GM10847 (cell line): ENCODE data around the gene PPP2R2B.

ENCODE experiments used
- POLR2A ChIP-seq: IDR thresholded peaks from 2 replicates; pipeline ENCODE4 v1.6.1; 2011; ENCODE audit not compliant: insufficient read length; ENCODE audit errors: extremely low read depth

PPP2R2B gene

DNA sequence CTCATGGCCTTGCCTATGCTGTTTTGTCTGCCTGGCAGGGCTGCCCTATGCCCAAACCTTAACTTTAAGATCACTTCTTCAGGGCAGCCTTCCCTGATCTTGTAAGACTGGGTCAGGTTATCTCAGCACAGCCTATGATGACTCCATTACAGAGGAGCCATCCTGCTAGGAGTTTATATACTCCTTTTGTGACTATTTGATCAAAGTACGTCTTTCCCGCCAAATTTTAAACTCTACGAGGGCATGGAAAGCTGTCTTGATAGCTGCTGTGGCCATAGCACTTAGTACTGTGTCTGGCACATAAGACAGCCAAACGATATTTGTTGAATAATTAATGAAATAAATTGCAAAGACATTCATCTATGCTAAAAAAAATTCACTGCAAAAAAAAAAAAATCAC is 60.6 kb downstream of the PPP2R2B start:
- TF ChIP-seq POLR2A = no peak

DNA sequence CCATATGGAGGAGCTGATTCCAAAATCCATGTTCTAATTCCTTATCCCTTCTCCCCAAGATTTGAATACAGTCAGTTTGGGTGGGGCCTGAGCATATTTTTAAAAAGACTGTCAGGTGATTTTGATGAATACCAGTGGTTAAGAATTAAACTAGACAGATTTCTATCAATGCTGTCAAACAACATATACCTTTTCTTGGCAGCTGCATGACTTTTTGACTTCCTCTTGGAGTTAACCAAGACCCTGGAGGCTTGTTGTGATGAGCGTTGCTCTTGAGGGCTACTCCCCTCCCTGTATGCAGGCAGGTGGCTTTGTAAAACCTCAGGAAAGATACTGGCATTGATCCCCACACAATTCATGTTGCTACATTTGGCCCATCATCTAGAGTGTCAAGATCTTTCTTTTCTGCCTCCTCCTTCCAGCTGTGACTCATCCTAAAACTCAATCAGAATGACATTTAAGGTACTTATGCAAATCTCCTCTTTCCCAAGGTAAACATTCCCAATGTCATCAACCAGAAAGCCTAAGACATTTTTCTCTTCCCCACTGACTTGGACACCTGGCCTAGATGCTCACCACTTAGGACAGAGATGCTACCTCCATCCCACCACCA is 61.7 kb downstream of the PPP2R2B start:
- TF ChIP-seq POLR2A = no peak

DNA sequence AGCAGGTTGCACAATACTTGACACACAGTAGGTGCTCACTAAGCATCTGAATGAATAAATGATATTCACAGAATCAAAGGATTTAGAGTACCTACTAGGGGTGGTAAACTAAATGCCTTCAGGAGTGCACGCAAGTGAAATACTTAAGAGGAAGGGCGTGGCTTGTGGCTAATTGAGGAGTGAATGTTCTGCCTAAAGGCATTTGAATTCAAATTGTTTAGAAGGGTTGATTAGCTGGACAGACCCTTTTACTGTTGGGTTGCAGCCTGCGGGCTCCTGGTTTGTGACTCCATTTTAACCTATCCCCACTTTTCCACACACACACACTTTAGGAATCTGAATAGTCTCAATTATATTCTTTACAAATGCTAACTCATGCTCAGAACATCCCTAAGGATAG is 63.1 kb downstream of the PPP2R2B start:
- no peak for TF ChIP-seq POLR2A

DNA sequence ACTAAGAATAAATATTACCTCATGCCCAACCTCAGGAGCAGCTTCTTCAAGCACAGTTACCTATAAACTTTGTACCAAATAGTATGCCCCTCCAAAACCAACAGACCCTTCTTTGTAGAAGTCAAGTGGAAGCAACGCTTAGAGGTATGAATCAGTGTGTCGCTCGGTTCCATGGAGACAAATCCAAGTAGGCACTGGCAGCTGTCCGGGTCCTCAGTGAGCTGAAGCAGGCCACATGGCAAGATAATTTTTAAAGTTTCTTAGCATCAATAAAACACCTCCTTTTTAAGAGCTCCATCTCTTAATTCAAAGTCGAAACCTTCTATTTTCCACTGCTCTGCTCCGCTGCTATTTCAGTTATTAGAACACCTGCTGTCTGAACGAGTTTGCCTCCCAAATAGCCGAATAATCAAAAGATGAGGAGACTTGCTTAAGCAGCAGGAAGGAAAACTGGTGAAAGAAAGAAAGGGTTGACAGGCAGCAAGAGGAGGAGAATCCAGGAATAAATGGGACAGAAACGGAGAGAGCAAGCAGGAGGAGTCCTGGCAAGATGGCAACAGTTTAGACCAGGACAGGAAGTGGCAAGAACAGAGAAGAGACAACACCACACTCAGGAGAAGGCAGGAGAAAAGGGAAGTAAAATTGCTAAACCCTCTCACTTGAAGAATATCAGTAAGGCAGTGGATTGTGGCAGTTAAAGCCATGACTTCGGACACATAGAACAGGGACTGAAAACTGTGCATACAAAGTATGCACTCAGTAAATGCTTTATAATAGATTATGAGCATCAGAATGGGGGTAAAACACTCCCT is 65.0 kb downstream of the PPP2R2B start:
- no peak for TF ChIP-seq POLR2A

DNA sequence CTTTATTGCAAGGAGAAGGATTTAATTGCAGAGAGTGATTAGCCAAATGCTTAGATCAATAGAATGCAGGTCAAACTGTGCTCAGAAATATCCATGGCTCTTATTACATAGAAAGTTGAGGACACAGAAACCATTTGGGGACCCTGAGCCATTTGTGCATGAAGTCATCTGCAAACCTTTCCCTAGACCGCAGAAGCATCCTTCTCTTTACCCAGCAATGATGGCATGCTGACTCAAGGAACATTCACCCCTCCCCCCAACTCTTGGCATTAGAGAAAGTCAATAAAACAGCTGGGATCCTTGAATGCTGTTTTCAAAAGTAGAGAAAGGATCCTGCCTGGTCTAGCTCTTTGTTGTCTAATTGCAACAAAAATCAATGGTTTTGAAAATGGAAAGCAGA is 73.5 kb downstream of the PPP2R2B start:
- TF ChIP-seq POLR2A = no peak

DNA sequence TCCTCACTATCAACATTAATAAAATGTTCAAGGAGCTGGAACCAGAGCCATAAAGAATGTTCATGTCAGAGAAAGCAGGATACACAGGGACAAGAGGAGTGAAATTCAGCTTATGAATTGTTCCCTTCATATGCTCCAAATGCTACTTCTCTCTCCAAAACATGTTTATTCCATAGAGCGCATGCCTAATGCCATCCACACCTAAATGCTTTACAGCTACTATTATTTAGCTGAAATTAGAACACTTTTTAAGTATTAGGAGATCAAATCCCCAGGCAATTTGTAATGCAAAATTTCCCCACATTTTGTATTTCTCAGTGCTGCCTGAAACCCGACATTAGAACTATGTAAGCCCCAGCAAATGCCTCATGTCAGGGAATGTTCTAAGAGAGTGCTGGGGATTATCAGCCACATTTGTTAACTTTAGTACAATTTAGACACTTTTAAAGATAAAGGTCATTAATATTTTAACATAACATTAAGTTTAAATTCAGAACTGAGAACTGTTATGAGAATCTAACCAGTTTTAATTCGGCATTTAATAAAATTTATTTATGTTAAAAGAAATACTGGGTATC is 75.5 kb downstream of the PPP2R2B start:
- no peak for TF ChIP-seq POLR2A

DNA sequence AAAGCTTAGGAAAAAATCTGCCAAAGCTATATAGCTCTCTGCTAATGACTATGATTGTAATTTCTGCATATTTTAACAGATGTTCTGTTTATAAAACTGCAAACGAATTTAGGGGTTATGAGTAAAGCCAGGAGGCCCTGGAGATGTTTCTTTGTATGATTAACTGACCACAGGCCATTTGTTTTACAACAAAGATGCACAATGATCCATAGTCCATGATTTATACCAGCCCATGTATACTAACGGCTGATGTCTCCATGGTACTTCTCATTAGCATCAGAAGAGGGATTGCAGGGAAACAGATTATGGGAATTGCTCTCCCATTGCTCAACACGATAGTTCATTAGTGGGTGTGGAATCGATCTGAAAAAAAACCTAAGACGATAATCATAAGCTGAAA is 78.9 kb downstream of the PPP2R2B start:
- TF ChIP-seq POLR2A = no peak

DNA sequence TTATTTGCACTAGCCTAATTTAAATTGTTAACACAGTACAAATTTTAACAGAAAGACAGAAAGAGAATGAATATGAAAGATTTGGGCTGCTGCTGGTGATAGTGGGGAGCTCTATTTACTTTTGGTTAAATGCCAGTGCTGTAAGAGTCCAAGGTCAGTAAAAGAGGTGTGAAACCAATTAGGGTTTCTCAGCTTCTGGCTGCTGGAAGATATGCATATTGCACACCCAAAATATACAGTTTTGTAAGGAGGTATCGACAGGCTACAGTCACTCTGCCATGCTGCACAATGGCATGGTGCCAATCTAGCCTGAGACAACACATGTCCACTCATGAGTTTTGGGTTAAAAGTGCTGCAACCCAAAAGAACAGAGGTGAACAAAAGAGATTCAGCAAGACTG is 79.3 kb downstream of the PPP2R2B start:
- no peak for TF ChIP-seq POLR2A

DNA sequence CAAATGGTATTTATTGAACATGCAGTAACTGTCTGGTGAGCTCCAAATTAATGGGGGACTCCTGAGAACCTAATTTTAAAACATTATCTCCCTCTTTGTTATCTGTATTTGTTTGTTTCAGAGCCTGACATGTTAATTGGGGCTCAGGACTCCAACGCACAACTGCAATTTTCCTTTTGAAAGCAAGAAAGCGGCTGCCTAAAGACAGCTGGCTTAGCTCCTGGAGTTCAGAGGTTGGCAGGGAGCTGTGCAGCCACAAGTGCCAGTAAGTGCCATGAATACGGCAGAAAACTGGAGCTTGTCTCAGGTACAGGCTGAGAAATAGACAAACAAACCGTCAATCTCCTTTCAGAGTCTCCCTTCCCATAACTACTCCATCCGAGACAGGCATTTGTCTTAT is 80.9 kb downstream of the PPP2R2B start:
- TF ChIP-seq POLR2A = no peak

DNA sequence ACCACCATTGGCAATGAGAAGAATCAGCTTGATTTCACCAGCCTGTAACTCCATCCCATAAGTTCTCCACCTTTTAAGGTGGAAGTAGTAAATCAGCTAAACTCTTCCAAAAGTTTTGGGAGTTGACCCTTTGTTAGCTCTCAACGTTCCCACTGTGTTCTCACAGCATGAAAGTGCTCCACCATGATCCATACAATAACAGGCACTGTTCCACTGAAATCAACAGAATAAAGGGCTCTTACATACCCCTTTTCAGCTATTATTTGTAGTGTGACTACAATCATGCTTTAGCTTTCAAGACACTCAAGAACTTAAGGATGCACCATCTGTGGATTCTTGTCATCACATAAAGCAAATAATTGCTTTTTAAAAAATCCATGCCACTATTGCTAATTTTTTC is 81.6 kb downstream of the PPP2R2B start:
- TF ChIP-seq POLR2A = no peak

DNA sequence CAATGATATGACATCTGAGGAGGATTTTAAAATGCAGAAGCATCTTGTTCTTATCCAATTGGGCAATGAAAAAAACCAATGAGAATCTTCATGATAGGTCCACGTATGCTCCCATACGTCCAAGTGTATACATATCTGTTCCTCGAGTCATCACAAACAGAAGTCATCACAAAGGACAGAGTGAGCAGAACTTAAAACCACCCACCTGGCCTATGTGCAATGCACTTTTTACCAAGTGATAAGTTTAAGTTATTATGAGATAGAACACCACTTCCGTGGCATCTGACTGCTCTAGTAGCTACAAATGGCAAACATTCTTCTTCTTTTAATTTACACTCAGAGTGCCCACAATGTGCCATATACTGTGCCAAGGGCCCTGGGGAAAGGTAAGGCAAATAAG is 82.4 kb downstream of the PPP2R2B start:
- TF ChIP-seq POLR2A = no peak

DNA sequence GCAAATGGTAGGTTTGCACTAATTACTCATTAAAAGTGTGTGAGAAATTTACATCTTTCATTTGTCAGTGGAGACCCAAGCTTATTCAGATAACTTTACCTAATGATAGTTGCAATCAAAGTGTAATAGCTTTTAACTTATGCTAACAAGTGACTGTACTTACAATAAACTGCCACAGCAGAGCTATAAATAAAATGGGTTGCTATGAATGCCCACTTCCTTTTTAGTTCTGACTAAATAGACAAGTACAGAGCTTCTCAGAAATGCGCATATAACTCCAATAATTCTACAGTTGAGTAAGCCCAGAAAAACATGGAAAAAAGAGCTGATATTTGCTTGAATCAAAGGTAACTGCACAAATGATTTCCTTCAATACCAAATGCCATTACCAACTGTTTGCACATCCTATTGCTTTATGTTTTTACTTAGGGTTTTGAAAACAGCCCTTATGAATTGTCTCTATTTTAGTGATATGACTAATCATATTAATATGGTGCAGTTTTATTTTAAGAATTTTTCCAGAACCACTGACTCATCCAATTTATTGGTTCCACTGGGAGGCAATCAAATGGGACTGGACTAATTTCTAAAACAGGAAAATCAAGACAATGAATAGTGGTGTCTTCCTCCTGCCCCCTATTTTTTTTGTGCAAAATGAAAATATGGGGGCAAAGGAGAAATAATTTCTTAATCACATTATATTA is 84.1 kb downstream of the PPP2R2B start:
- TF ChIP-seq POLR2A = no peak

DNA sequence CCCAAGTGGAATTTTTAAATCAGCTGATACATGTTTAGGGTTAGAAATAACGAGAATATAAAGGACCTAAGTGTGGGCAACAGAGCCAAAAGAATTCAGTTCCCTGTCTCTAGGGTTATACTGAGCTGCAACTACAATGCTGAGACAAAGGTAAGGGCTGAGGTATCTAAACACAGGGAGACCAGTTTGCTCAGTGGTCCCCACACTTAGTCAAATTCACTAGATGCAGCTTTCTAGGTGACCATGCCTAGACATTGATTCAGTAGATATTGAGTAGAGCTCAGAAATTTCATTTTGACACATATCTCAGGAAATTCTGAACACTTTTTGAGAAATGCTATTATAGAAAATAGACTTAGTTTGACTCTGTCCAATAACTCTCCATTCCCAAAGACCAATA is 84.8 kb downstream of the PPP2R2B start:
- no peak for TF ChIP-seq POLR2A

DNA sequence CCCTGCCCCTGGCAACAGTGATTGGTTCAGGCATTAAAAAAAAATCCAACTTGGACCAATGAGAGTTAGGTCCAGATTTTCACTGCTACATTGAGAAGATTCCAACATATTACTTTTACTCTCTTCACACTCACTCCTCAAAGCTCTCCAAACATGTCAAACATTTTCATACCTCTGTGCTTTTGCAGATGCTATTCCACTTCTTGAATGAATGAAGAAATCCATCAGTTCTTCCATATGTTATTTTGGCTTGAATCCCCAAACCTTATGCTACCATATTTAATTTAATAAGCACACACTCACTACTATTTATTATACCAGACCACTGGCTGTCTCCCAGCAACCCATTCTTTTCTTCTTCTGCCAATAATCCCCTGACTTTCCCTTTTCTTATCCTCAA is 87.1 kb downstream of the PPP2R2B start:
- TF ChIP-seq POLR2A = no peak

DNA sequence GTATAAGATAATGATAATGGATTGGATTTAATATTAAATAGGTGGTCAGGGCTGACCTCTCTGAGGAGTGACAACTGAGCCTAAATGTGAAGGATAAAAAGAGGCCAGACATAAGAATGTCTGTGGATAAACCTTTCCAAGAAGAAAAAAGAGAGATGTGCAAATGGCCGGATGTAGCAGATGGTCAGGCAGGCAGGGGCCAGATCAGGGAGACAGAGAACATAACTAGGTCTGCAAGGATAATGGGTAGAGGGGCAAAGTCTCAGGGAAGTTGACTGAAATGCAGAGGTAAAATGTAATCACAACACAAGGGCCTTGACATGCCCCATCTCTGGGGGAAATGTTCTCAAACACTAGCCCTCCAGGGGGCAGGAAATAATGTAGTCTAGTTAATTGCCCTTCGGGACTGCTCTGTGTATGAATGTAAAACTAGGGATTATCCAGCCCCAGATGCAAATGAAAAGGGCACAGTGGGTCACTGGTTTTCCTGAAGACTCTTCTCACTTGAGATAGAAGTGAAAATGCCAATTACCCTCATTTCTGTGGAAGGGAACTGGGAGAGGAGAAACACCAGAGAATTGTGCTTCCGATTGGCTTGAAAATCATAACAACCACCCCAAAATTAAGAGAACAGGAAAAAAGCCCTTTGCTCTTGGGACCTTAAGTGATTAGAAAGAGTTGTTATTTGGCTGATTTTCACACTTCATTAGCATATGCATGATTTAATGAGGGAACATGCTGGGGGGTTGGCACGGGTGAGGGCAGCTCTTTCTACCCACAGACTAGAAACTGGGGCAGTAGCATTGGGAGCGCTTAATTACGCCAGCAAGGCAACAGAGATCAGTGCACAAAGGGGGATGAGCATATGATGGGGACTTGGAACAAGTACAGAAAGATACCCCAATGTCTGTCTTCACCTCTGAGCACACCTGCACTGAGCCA is 88.6 kb downstream of the PPP2R2B start:
- no peak for TF ChIP-seq POLR2A
